CD4-positive, alpha-beta T cell treated with Interleukin-17A for 1 hour (primary cell): Measurements from ENCODE around the gene TWF2.

Experiments used
- DNase-seq: peaks from one replicate; pipeline ENCODE4 v3.0.0-alpha.2; 2020

The TWF2 gene

DNA sequence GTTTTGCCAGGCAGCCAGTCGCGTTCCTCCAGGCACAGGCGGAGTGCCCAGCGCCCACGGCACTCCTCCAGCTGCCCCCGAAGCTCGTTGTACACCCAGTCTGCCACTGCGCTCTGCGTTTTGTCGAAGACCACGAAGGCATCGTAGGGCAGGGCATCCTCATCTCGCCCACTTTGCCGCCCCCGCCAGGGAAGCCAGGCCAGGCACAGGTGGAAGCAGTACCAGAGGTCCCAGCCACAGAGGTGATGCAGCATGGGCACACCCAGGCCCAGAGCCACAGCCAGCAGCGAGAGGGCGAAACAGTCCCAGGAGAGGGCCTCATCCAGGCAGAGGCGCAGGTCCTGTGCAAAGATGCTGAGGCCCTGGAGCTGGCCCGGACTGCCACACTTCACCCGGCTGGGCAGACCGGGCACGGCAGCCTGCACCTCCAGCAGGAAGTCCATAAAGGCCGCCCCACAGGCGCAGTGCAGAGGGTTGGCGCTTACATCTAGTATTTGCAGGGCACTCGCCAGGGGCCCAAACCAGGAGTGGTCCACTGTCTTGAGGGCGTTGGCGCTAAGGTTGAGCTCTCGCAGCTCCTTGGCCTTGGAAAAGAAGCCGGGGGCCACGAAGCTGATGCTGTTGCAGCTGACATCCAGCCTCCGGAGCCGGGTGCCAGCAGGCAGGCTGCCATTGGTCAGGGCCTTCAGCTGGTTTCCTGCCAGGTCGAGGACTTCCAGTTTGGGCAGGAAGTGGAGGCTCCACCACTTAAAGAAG is 17.2 kb downstream of the TWF2 start:
- DNase-seq = peak; percentile 75

DNA sequence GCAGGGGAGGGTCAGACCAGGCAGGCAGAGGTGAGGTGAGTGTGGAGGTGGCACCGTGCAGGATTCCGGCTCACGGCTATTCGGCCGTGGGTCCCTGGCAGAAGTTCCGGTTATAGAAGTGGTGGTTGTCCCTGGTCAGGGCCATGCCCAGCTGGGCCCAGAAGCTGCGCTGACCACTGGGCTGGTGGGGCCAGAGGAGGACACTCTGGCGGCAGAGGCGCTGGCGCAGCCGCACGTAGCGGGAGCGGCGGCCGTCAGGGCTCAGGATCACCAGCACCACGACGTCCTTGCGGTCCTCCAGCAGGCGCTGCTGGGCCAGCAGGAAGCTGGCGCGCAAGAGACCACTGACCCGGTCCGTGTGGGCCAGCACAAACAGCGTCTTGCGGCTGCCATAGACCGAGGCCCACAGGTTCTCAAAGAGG is 17.8 kb downstream of the TWF2 start:
- no peak for DNase-seq

DNA sequence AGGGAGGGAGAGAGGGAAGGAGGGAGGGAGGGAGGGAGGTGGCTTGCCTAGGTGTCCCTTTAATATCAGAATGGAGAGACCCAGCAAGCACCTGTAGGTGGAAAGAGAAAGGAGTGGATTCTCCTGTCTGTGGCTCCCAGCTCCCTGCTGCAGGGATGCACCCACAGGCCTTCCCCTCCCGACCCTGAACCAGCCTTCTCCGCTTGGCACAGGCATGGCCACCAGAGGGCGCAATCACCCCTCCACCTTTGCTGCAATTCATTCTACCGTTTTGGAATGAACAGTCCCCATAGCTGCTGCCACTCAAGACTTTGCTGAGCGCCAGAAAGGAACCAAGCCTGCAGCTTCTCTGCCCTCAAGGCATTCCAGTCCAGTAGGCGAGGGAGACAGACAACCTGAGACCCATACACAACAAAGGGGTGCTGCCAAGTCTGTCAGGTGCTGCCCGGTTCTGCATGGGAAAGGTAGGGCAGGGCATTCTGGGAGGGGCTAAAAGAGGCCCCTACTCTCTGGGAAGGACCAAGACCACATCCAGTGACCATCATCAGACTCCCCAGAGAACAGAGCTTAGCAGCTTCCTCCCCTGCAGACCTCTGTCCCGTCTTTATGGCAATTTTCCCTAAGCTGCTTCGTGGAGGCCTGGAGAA is 18.5 kb downstream of the TWF2 start:
- DNase-seq = peak; percentile 87

DNA sequence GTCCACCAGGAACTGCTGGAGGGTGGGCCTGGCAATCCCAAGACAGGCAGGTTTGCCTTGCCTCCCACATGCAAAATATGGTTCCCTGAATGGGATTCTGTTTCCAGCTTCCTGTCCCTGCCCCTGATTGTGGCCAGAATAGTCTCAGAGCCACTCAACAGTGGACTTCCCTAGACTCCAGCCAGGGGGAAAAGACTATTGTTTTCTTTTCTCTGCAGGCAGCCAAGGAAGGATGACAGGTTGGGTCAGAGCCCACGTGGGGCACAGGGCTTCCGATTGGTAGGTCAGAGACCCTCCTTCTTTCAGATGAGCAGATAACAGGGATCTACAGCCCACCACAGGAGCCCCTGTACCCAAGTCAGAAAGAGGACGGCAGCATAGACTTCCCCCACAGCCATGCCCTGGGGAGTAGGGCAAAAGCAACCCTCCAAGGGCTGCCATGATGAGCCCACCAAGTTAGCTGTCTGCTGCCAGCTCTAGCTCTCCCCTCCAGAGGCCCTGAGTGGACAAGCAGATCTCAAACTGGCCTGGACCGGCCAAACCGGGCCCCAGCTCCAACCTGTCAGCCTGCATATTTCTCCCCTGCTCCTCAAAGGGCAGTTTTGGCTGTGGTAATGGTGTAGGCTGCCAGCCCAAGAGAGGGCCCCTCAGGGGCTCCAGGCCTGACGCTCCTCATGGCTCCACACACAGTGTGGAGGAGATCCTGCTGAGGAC is 19.9 kb downstream of the TWF2 start:
- DNase-seq = no peak

DNA sequence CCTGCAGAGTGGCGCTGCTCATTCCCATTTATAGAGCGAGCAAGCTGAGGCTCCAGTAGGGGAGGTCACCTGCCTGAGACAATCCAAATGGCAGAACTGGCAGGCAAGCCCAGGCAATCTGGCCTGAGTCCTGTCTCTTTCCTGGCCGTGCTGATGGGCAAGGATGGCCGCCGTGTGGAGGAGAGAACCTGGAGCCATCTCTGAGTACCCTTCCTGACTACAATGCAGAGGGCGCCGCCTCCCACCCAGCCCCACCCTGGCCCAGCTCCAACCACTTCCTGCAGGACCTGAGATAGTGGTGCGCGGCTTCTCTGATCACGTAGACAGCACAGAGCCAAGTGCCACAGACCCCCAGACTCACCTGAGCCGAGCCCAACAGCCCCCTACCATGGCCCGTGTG is 20.5 kb downstream of the TWF2 start:
- DNase-seq = peak; percentile 42

DNA sequence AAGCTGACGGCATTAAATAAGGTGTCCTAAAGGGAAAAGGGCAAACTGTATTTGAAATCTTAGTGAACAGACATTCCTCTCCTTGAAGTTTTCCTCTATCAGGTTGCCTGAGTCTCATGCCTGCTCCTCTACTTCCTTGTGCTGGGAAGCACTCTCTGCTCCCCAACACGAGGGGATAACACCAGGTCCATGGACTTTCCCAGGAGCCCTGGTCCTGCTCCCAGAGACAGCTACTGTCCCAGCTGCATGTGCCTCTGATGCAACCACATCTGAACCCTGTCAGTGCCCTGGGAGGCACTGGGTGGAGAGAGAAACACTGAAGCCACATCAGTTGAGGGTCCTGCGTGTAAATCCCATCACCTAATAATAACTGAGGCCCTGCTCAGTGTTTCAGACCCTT is 20.9 kb downstream of the TWF2 start:
- no peak for DNase-seq

DNA sequence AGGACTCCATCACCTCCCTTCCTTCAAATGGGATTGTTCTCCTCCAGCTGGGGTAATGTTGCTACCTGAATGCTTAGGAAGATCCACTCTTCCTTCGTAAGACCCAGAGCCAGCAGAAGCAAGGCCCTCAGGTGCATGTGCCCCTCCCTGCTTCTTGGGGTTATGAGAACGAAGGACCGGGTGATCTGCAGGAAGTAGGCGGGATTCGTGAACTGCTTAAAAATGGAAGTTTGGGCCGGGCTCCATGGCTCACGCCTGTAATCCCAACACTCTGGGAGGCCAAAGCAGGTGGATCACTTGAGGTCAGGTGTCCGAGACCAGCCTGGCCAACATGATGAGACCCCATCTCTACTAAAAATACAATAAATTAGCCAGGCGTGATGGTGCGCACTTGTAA is 21.6 kb downstream of the TWF2 start:
- no peak for DNase-seq

DNA sequence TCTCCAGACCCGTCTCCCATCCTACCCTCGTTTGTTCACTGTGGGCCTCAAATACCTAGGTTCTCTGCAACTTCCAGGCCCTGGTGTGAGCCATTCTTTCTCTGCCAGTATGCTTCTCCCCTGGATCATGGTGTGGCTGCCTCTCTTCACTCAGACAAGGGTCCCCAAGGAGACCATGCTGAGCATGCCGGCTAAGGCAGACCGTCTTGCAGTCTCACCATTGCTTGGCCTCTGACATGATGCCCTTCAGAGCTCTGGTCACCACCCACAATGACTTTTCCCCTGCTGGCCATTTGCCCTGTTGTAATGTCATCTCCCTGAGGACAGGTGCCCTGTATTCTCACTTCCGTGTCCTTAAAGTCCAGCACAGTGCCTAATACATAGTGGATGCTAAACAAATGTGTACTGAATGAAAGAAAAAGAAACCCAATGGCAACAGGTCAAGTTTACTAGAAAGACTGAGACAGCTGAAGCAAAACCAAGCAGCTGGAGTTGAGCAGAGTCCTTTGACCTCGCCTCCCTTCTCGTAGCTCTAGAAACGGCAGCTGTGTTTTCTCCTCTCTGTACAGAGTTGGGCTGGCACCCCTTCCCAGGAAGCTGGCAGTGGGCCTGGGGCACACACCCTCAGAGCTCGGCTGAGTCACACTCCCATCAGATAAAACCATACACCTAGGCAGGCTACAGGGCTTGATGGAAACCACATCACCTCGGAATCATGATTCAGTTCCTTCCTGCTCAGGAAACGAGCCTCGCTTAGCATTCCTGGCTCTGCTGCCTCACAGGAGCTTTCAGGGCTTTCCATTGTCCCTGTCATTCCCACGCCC is 22.2 kb downstream of the TWF2 start:
- peak; percentile 55 for DNase-seq

DNA sequence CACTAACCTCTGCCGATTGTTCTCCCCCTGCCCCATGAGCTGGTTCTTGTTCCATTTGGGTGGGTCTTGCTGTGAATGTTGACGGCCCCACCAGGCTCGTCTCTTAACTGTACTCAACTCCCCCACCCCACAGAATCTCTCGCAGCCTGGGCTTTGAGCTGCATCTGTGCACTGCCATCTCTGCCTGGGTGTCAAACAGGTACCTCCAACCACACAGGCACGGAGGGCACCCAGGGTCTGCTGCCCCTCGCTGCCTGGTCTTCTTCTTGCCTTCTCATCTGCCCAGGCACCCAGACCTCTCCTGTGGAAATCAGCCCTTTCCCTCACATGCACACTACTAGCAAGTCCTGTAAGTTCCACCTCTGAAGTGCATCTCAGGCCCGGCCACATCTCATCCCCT is 23.6 kb downstream of the TWF2 start:
- no peak for DNase-seq

DNA sequence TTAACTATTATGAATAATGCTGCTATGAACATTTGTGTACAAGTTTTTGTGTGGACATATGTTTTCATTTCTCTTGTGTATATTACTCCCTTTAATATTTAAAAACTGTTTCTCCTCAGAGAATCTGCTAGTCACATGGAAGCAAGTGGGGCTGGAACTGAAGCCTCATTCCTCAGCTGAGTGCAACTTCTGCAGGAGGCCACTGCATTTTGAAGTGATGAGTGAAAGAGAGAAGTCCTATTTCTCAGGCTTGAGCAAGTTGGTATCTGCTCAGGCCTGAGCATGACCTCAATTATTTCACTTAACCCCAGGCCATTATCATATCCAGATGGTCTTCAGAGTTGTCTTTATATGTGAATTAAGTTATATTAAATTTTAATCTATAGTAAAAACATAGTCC is 25.1 kb downstream of the TWF2 start:
- DNase-seq = no peak

DNA sequence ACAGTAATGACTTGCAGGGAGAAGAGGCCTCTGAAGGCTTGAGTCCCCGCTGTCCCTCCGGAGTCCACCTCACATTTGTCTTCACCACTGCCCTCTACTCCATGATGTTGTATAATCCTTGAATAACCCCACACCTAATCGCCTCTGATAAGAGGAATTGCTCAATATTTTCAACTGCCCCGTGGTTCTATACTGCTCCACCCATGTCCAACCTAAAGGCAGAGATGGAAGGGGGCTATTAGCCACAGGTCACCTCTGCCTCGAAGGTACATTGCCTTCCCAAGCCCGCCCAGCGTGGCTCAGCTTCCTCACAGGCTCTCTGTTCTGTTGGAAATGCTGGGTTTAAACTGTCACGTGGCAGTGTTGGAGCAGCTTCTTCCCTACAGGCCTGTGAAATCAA is 26.0 kb downstream of the TWF2 start:
- no peak for DNase-seq

DNA sequence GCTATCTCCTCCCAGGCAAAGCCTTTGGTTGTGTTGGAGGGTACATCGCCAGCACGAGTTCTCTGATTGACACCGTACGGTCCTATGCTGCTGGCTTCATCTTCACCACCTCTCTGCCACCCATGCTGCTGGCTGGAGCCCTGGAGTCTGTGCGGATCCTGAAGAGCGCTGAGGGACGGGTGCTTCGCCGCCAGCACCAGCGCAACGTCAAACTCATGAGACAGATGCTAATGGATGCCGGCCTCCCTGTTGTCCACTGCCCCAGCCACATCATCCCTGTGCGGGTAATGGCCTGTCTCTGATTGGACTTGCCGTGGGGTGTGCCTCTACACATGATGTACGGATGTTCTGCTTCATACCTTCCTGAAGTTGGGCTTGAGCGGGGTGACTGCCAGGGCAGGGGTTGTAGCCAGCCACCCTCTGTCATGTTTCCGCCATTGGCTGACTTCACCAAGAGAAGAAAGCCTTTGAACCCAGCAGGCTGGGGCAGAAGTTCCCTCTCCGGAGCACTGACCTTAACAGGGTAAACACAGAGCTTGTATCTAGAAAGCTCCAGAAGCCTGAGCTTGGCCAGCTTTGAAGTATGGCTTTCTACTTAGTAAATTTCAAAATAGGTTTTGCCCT is 27.6 kb downstream of the TWF2 start:
- DNase-seq = no peak

DNA sequence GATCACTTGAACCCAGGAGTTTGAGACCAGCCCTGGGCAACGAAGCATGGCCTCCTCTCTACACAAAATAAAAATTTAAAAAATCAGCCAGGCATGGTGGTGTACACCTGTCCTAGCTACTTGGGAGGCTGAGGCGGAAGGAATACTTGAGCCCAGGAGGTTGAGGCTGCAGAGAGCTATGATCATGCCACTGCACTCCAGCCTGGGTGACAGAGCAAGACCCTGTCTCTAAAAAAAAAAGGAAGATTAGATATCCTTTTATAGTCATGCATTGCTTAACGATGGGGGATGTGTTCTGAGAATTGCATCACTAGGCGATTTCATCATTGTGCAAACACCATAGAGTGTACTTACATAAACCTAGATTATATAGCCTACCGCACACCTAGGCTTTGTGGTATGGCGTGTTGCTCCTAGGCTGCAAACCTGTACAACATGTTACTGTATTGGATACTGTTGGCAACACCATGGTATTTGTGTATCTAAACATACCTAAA is 28.4 kb downstream of the TWF2 start:
- no peak for DNase-seq

DNA sequence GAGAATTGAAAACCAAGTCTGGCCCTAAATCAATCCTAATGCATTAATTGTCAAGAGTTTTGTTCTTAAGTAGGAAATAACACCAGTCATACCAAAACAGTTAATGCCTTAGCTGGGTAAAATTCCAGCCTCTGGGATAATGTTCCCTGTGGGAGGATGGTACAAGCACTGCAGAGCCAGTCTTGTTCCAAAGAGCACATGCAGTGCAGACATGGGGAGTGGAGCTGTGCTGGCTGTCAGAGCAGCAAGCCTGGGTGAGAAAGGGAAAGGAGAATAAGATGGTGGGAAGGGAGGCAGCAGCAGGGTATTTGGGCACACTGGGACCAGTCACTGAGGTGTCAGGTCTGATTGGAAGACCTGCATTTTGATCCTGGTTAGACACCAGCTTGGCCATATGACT is 28.9 kb downstream of the TWF2 start:
- no peak for DNase-seq

DNA sequence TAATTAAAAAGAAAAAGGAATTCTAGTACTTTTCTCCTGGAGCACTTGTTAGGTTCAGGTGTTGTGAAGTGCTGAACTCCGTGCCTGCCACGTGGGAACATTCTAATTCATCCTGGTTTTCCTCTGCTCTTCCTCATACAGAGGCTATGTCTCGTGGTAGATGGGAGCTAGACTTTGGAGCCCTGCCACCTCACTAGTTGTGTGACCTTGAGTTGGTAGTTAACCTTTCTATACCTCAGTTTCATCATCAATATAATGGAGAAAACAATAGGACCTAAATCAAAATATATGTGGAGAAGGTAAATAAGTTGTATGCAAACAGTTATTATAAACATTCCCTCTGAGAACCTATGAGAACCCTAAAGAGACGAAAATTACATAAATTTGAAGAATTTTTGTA is 30.4 kb downstream of the TWF2 start:
- no peak for DNase-seq

DNA sequence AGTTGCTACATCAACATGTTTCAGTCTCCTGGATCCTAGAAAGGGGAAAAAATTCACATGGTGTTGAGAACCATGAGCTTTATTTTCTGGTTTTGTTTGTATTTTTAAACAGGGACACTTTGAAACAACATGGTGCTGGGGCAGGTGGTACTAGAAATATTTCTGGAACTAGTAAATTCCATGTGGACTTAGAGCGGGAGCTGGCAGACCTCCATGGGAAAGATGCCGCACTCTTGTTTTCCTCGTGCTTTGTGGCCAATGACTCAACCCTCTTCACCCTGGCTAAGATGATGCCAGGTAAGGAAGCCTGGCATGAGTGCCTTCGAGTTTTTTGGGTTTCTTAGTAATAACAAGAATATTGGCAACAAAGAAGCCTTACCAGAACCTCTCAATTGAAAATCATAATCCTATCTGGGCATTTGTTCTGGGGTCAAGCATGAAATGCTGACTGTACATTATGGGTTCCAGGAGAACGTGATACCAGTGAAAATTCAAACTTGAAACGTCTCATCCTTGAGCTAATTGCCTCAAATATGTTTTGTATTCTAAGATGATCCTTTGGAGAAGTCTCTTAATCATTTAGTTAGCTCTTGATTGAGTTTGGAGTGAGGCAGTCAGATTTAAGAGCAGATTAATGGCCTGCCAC is 33.1 kb downstream of the TWF2 start:
- no peak for DNase-seq

DNA sequence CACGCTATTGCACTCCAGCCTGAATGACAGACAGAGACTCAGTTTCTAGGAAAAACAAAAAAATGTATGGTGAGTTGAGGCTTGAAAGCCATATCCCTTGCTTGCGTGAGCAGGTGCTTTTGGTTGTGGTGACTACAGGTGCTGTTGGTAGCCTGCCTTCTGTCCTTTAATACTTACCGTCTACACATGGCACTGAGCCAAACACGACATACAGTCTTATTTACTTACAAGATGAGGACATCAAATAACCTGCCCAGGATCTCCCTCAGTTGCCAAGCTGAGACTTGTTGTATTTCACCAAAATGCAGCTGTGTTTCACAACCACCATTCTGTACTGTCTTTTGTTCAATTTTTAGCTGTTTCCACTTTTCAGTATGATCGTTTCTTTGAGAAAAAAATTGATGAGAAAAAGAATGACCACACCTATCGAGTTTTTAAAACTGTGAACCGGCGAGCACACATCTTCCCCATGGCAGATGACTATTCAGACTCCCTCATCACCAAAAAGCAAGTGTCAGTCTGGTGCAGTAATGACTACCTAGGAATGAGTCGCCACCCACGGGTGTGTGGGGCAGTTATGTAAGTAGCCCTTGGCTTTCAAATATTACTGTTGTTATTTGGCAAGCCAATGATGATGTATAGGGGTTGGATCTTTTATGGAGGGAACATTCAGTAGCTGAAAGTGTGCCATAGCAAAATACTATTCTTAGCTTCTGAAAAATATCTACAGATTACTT is 34.5 kb downstream of the TWF2 start:
- no peak for DNase-seq

DNA sequence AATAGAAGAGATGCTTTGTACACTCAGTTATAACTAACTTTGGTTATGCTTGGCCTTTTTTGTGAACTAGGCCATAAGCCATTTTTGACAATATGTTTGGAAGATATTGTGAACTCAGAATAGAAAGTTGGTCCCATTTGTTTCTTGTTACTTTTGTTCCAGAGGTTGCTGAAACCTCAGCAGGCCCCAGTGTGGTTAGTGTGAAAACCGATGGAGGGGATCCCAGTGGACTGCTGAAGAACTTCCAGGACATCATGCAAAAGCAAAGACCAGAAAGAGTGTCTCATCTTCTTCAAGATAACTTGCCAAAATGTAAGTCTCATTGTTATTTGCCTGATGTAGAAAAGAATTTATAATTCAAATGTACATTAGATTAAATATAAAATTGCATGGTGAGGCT is 35.3 kb downstream of the TWF2 start:
- DNase-seq = no peak

DNA sequence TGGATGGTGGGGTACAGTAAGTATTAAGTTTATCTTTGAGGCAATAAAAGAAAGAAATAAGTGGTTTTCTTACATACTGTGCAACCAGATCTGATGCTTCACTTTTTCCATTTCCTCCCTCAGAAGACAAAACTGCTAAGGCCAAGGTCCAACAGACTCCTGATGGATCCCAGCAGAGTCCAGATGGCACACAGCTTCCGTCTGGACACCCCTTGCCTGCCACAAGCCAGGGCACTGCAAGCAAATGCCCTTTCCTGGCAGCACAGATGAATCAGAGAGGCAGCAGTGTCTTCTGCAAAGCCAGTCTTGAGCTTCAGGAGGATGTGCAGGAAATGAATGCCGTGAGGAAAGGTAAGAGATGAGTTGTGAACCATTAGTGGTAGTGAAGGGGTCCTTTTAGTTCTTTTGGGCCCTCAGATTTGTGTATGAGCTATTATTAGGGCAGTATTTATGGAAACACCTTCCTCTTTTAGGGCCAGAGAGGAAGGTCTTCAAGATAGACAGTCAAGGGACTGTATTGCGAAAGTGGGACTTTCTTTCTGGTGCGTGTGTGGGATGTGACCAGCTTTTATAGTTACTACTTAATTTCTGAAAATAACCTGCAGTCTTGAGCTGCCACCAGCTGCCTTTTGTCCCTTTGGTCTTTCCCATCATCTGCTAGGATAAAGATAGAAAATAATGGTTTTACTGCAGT is 36.4 kb downstream of the TWF2 start:
- no peak for DNase-seq

DNA sequence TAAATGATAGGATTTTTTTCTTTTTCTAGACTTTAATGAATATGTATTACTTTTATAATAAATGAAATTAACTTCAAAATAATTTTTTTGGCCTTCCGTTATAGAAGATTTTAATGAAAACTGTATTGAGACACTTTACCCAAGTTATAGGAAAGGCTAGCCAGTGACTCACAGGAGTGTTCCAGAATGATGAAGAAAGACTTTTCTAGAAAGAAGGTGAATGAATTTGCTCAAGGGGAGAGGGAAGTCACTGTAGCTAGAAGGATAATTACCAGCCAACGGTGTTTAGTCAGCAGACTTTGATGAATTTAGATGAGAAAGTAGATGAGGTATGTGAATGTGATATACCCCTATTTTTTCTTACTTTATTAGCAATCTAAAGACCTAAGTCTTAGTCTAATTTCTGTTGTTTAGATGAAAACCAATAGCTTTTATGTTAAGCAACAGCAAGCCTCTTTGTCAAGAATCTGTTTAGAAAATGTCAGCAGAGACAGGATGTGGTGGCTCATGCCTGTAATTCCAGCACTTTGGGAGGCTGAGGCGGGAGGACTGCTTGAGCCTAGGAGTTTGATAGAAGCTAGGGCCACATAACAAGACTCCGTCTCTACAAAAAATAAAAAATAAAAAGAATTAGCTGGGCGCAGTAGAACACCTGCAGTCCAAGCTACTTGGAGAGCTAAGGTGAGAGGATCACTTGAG is 37.8 kb downstream of the TWF2 start:
- no peak for DNase-seq
